Mesendoderm (in vitro differentiated cells): ENCODE measurements around the gene PCDHA13. TPM values are rescaled to one million over a fixed set of nuclear protein-coding genes. Genes with fewer than 3 reads are reported as not detected.
A peak's percentile ranks its signal among the peaks of the same experiment; 100 is the strongest.
"Not testable (repeated sequence)": the region's sequence is repeated elsewhere in the genome, so short reads cannot be mapped to it uniquely, and the experiment has no call there.

Source experiments
- DNase-seq: peaks from one replicate; pipeline ENCODE4 v3.0.0; 2013
- H2AK5ac ChIP-seq: 2 replicates; pipeline ENCODE4 v1.6.1; 2013; ENCODE audit warnings: low read length, inconsistent platforms
- H2BK120ac ChIP-seq: 2 replicates; pipeline ENCODE4 v1.6.1; 2013; ENCODE audit warnings: low read depth, mild to moderate bottlenecking, low read length, moderate library complexity, mixed read lengths
- H2BK15ac ChIP-seq: replicated peaks from 2 replicates; pipeline ENCODE4 v1.6.1; 2013; ENCODE audit warnings: low read depth, mild to moderate bottlenecking, moderate library complexity
- H2BK5ac ChIP-seq: 2 replicates; pipeline ENCODE4 v1.6.1; 2013; ENCODE audit warnings: low read length, inconsistent platforms
- H3K18ac ChIP-seq: 2 replicates; pipeline ENCODE4 v1.6.1; 2013; ENCODE audit warnings: mild to moderate bottlenecking, low read length, mixed read lengths
- H3K23ac ChIP-seq: one replicate; pipeline ENCODE4 v1.6.1; 2013; ENCODE audit warnings: low read length
- H3K27ac ChIP-seq: 2 replicates; pipeline ENCODE4 v1.5.1; 2013; ENCODE audit warnings: low read depth, mild to moderate bottlenecking, inconsistent platforms, low read length, moderate library complexity
- H3K27me3 ChIP-seq: 2 replicates; pipeline ENCODE4 v1.6.1; 2013; ENCODE audit warnings: low read length, control low read depth, mild to moderate bottlenecking, inconsistent platforms; ENCODE audit not compliant: insufficient read depth, poor library complexity
- H3K36me3 ChIP-seq: 2 replicates; pipeline ENCODE4 v1.6.1; 2013; ENCODE audit warnings: low read length, inconsistent platforms; ENCODE audit not compliant: control insufficient read depth, insufficient read depth
- H3K4ac ChIP-seq: one replicate; pipeline ENCODE4 v1.6.1; 2013; ENCODE audit warnings: low read depth, mild to moderate bottlenecking, low read length, moderate library complexity
- H3K4me1 ChIP-seq: 2 replicates; pipeline ENCODE4 v1.6.1; 2013; ENCODE audit warnings: low read depth, low read length, inconsistent platforms; ENCODE audit not compliant: control insufficient read depth
- H3K4me2 ChIP-seq: 2 replicates; pipeline ENCODE4 v1.6.1; 2013; ENCODE audit warnings: low read length
- H3K4me3 ChIP-seq: 2 replicates; pipeline ENCODE4 v1.5.1; 2013; ENCODE audit warnings: mild to moderate bottlenecking, low read length
- H3K56ac ChIP-seq: one replicate; pipeline ENCODE4 v1.6.1; 2013; ENCODE audit warnings: low read length
- H3K79me1 ChIP-seq: 2 replicates; pipeline ENCODE4 v1.6.1; 2013; ENCODE audit warnings: low read length, inconsistent platforms
- H3K79me2 ChIP-seq: 2 replicates; pipeline ENCODE4 v1.6.1; 2013; ENCODE audit warnings: mild to moderate bottlenecking, low read length; ENCODE audit not compliant: control insufficient read depth, insufficient read depth
- H3K9ac ChIP-seq: 2 replicates; pipeline ENCODE4 v1.6.1; 2013; ENCODE audit warnings: low read length, inconsistent platforms
- H4K5ac ChIP-seq: one replicate; pipeline ENCODE4 v1.6.1; 2013; ENCODE audit warnings: low read length
- H4K8ac ChIP-seq: one replicate; pipeline ENCODE4 v1.6.1; 2013; ENCODE audit warnings: low read depth, mild to moderate bottlenecking, control low read depth, low read length, moderate library complexity
- WGBS: extraction: QIAGEN DNeasy Blood & Tissue Kit; methylation state at CpG from one replicate; pipeline ENCODE4 v1.1.7; 2013; ENCODE audit warnings: low lambda C conversion rate, missing lambda C conversion rate; ENCODE audit not compliant: insufficient coverage; ENCODE audit errors: extremely low coverage; 5-methylcytosine and 5-hydroxymethylcytosine counted together
- polyA plus RNA-seq, 2 experiments: library from polyadenylated mRNA; stranded (reverse); fragments of 200-250 nt; gene quantifications; one replicate each; pipeline ENCODE4 v1.2.3, GENCODE V29; 2013

The PCDHA13 gene
- polyA plus RNA-seq (2013, experiment 1 of 2): 0.11 TPM
- 0.10 TPM for polyA plus RNA-seq (2013, experiment 2 of 2)

- Histone ChIP-seq H4K8ac (no peak within 1 kb of the TSS), H3K36me3 (no peaks in the 10 kb centered on the region), H3K27ac (no peak within 1 kb of the TSS), H3K4me3 (no peak within 1 kb of the TSS), H2BK15ac (no peak within 1 kb of the TSS), H3K79me2 (no peaks in the 10 kb centered on the region), H3K4me1 (no peaks in the 10 kb centered on the region), H2BK5ac (no peak within 1 kb of the TSS), H4K5ac (no peak within 1 kb of the TSS), H2BK120ac (no peak within 1 kb of the TSS), H3K9ac (no peak within 1 kb of the TSS), H3K4ac (no peak within 1 kb of the TSS), H3K4me2 (no peak within 1 kb of the TSS), H3K27me3 (no peaks in the 10 kb centered on the region), H3K18ac (no peak within 1 kb of the TSS), H2AK5ac (no peak within 1 kb of the TSS), H3K23ac (no peak within 1 kb of the TSS), H3K79me1 (no peaks in the 10 kb centered on the region), H3K56ac (no peak within 1 kb of the TSS)
- DNase-seq: no peak
- WGBS: no CpG with 5 or more reads among the region's 35 CpGs
Measured at GRCh38 chr5:140881889-140882590, at the start of gene PCDHA13. PCDHA13 (plus strand) TSS chr5:140882124; CDS start chr5:140882269, 145 bp downstream.

GRCh38 chr5:140833993-140834392, 47.9 kb upstream of the PCDHA13 start, which contains the start of gene PCDHA7:
PCDHA7 (plus strand) TSS chr5:140834269; CDS start chr5:140834384, 115 bp downstream.
- no peaks in the 10 kb centered on the region for H3K36me3 ChIP-seq
- H3K18ac ChIP-seq: no peak within 1 kb of the TSS
- H4K5ac ChIP-seq: no peak within 1 kb of the TSS
- H3K79me1 ChIP-seq: no peaks in the 10 kb centered on the region
- no peak within 1 kb of the TSS for H3K9ac ChIP-seq
- no peak within 1 kb of the TSS for H3K4me3 ChIP-seq
- no peaks in the 10 kb centered on the region for H3K4me1 ChIP-seq
- H3K27ac ChIP-seq: no peak within 1 kb of the TSS
- WGBS: no CpG with 5 or more reads among the region's 8 CpGs
- H3K56ac ChIP-seq: no peak within 1 kb of the TSS
- H2BK15ac ChIP-seq: no peak within 1 kb of the TSS
- H4K8ac ChIP-seq: no peak within 1 kb of the TSS
- no peak within 1 kb of the TSS for H3K23ac ChIP-seq
- no peak within 1 kb of the TSS for H3K4me2 ChIP-seq
- no peak within 1 kb of the TSS for H2BK5ac ChIP-seq
- H3K27me3 ChIP-seq: no peaks in the 10 kb centered on the region
- no peaks in the 10 kb centered on the region for H3K79me2 ChIP-seq
- H2BK120ac ChIP-seq: no peak within 1 kb of the TSS
- DNase-seq: no peak
- no peak within 1 kb of the TSS for H2AK5ac ChIP-seq
- no peak within 1 kb of the TSS for H3K4ac ChIP-seq

- not testable (repeated sequence) for H2BK5ac ChIP-seq, H3K36me3 ChIP-seq, H3K4me2 ChIP-seq, H3K79me1 ChIP-seq, H2BK15ac ChIP-seq, H3K27ac ChIP-seq, DNase-seq, H2AK5ac ChIP-seq, H3K9ac ChIP-seq, H4K8ac ChIP-seq, H3K27me3 ChIP-seq, H3K4me3 ChIP-seq, H3K4ac ChIP-seq, H3K4me1 ChIP-seq, H3K23ac ChIP-seq, H4K5ac ChIP-seq, H2BK120ac ChIP-seq, H3K18ac ChIP-seq, H3K79me2 ChIP-seq, H3K56ac ChIP-seq
- WGBS: no CpG with 5 or more reads among the region's 38 CpGs
Measured at GRCh38 chr5:140834439-140835008, 47.4 kb upstream of the PCDHA13 start.

- H3K56ac ChIP-seq: no peak overlapping the region
- no peak overlapping the region for H3K4me3 ChIP-seq
- H2AK5ac ChIP-seq: no peak overlapping the region
- no peaks in the 10 kb centered on the region for H3K79me1 ChIP-seq
- no CpG with 5 or more reads among the region's 103 CpGs for WGBS
- no peak overlapping the region for H3K27ac ChIP-seq
- H3K36me3 ChIP-seq: no peaks in the 10 kb centered on the region
- H2BK120ac ChIP-seq: no peak overlapping the region
- no peak overlapping the region for H2BK15ac ChIP-seq
- H3K4me1 ChIP-seq: no peaks in the 10 kb centered on the region
- no peaks in the 10 kb centered on the region for H3K79me2 ChIP-seq
- H3K27me3 ChIP-seq: no peaks in the 10 kb centered on the region
- no peak overlapping the region for H4K8ac ChIP-seq
- H3K4ac ChIP-seq: no peak overlapping the region
- H3K4me2 ChIP-seq: no peak overlapping the region
- no peak overlapping the region for H2BK5ac ChIP-seq
- no peak for DNase-seq
- H3K23ac ChIP-seq: no peak overlapping the region
- no peak overlapping the region for H3K18ac ChIP-seq
- no peak overlapping the region for H3K9ac ChIP-seq
- H4K5ac ChIP-seq: no peak overlapping the region
Measured at GRCh38 chr5:140835622-140836510, 46.1 kb upstream of the PCDHA13 start.

- Histone ChIP-seq H3K36me3 (no peaks in the 10 kb centered on the region), H3K56ac (no peak within 1 kb of the TSS), H2AK5ac (no peak within 1 kb of the TSS), H3K4ac (no peak within 1 kb of the TSS), H2BK120ac (no peak within 1 kb of the TSS), H3K79me1 (no peaks in the 10 kb centered on the region), H3K4me1 (no peaks in the 10 kb centered on the region), H2BK5ac (no peak within 1 kb of the TSS), H3K79me2 (no peaks in the 10 kb centered on the region), H4K5ac (no peak within 1 kb of the TSS), H2BK15ac (no peak within 1 kb of the TSS), H3K27me3 (no peaks in the 10 kb centered on the region), H4K8ac (no peak within 1 kb of the TSS), H3K23ac (no peak within 1 kb of the TSS), H3K18ac (no peak within 1 kb of the TSS), H3K4me3 (no peak within 1 kb of the TSS), H3K9ac (no peak within 1 kb of the TSS), H3K4me2 (no peak within 1 kb of the TSS), H3K27ac (no peak within 1 kb of the TSS)
- no CpG with 5 or more reads among the region's 47 CpGs for WGBS
- DNase-seq: peak; percentile 77
Measured at GRCh38 chr5:140840978-140841962, 40.7 kb upstream of the PCDHA13 start, which contains the start of gene PCDHA8. PCDHA8 (plus strand) TSS chr5:140841187; CDS start chr5:140841322, 135 bp downstream.
